BJ (cell line): ENCODE measurements around the gene STK25. TPM values are rescaled to one million over a fixed set of nuclear protein-coding genes. Genes with fewer than 3 reads are reported as not detected.
"Not testable (repeated sequence)": the region's sequence is repeated elsewhere in the genome, so short reads cannot be mapped to it uniquely, and the experiment has no call there.

Experiments
- CTCF ChIA-PET: fragments of 350-600 bp; formaldehyde crosslinking; extraction: SDS; loops from one replicate; lab custom pipeline; 2021; ENCODE audit warnings: antibody characterized with exemption, inconsistent platforms; lab: Yijun Ruan, JAX
- POLR2A ChIA-PET: fragments of 300-600 bp; sonication (Branson Sonifier 250); formaldehyde crosslinking; extraction: SDS; loops from one replicate; lab custom pipeline; 2021; ENCODE audit warnings: antibody characterized with exemption; lab: Charles Lee
- DNase-seq: peaks from one replicate; pipeline ENCODE4 v3.0.0-alpha.2; 2011; ENCODE audit warnings: low read depth
- H3K27me3 ChIP-seq: 2 replicates; pipeline ENCODE4 v1.6.0; 2011; ENCODE audit warnings: low read length; ENCODE audit not compliant: control insufficient read depth, insufficient read depth
- H3K36me3 ChIP-seq: 2 replicates; pipeline ENCODE4 v1.5.1; 2011; ENCODE audit warnings: low read length; ENCODE audit not compliant: control insufficient read depth, insufficient read depth
- H3K4me3 ChIP-seq: 2 replicates; pipeline ENCODE4 v1.5.1; 2011; ENCODE audit warnings: low read depth, mild to moderate bottlenecking, control low read depth, low read length
- CTCF ChIP-seq: IDR thresholded peaks from 2 replicates; pipeline ENCODE4 v1.5.1; 2011; ENCODE audit warnings: low read depth, mild to moderate bottlenecking, control low read depth, inconsistent platforms, low read length, moderate library complexity; ENCODE audit not compliant: insufficient read depth
- polyA plus RNA-seq: library from polyadenylated mRNA; depleted of rRNA; stranded (reverse); fragments of >200 nt; gene quantifications from 2 replicates; pipeline ENCODE4 v1.2.3, GENCODE V29; 2011; rRNA removed
- small RNA-seq: library from RNA; depleted of rRNA; stranded (forward); fragments of <200 nt; gene quantifications from one replicate; pipeline ENCODE3, GENCODE V24; 2012; ENCODE audit warnings: low replicate concordance, low read depth; ENCODE audit not compliant: insufficient read length

The STK25 gene
- polyA plus RNA-seq, 1 experiment = 386 TPM

DNA sequence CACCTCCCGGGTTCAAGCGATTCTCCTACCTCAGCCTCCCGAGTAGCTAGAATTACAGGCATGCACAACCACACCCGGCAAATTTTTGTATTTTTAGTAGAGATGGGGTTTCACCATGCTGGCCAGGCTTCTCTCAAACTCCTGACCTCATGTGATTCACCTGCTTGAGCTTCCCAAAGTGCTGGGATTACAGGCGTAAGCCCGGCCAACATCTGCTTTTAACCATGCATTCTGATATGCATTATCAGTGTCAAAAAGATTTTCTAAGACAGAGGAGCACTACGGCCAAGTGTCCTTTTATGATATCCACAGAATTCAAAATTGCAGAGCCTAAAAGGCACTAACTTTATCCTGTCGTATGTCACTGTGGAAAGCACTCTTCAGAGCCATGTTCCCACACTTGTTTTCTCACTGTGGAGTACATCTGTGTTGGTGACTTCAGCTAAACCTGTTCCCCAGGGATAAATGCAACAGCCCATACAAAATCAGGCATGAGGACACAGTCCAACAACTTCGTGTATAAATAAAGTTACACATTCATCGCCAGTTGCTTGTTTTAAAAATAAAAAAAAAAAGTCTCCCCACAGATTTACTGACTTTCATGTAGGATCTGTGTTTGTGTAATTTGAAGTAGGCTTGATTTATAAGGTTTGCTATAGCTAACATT is 56.4 kb downstream of the STK25 start:
- TF ChIP-seq CTCF = no peak

GRCh38 chr2:241450092-241450491 is 58.3 kb downstream of the STK25 start:
- H3K27me3 ChIP-seq, H3K36me3 ChIP-seq, POLR2A ChIA-PET, DNase-seq, H3K4me3 ChIP-seq: not testable (repeated sequence)
- CTCF ChIA-PET = interaction anchor here (0.6 kb wide), 1 partner anchor 200 kb away, joined by 3 read pairs; no protein-coding TSS in a partner anchor

More for the DNA sequence above, 56.4 kb downstream of the STK25 start:
- H3K27me3 ChIP-seq = no peaks in the 10 kb centered on the region
- DNase-seq = no peak
- ChIA-PET POLR2A (no interaction called here), CTCF (no interaction called here)
- no peak overlapping the region for H3K4me3 ChIP-seq
- H3K36me3 ChIP-seq = peaks cover 2% of the 10 kb centered on the region; the same call in 1 of the 2 replicates

DNA sequence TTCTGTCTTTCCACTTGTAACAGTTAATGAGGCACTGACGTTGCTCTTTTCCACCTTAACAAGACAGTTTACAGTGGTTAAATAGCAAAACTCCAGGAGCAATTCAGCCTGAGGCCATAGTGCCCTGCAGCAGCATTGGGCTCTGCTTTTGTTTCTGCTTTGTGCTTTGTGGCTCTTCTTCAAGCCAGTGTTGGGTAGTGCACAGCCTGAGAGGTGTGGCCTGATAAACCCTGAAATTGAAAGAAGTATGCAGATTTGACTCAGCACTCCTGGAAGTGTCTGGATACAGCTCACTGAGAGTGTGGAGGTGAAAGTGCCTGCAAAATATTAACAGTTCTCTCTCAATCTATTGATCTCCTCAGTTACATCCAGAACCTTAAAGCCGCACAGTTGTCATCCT is 63.0 kb downstream of the STK25 start:
- no peaks in the 10 kb centered on the region for H3K27me3 ChIP-seq
- POLR2A ChIA-PET = no interaction called here
- TF ChIP-seq CTCF = no peak
- no peak overlapping the region for H3K4me3 ChIP-seq
- H3K36me3 ChIP-seq = peaks cover 13% of the 10 kb centered on the region
- DNase-seq = no peak
- CTCF ChIA-PET = no interaction called here

GRCh38 chr2:241443486-241444223 is 64.7 kb downstream of the STK25 start:
- Histone ChIP-seq H3K36me3 (peaks cover 17% of the 10 kb centered on the region), H3K27me3 (no peaks in the 10 kb centered on the region), H3K4me3 (no peak overlapping the region)
- no peak for TF ChIP-seq CTCF
- CTCF ChIA-PET = interaction anchor here (0.6 to 1.4 kb wide), 3 partner anchors 13 to 215 kb away, joined by 3 to 4 read pairs (median 3); no protein-coding TSS in a partner anchor
- POLR2A ChIA-PET = no interaction called here
- DNase-seq = no peak

Small RNA genes within 50 kb of the gene (small RNA-seq; reads per million reads assigned to genes)
- gene MIR3133 = not detected

Other genes with a start within 250 kb of the STK25 start
- gene HDLBP, start 192.9 kb downstream of the STK25 start, polyA plus RNA-seq = 738 and 948 TPM in 2 replicates
- gene SEPTIN2, start 192.7 kb downstream of the STK25 start, polyA plus RNA-seq = 336 and 712 TPM in 2 replicates
- 28.7 and 30.0 TPM in 2 replicates for gene FARP2, start 152.3 kb downstream of the STK25 start, polyA plus RNA-seq
- gene BOK, start 50.2 kb upstream of the STK25 start, polyA plus RNA-seq = 29.4 and 42.9 TPM in 2 replicates
- 33.8 and 50.4 TPM in 2 replicates for gene THAP4, start 128.6 kb upstream of the STK25 start, polyA plus RNA-seq
- 79.8 and 122 TPM in 2 replicates for gene ATG4B, start 129.1 kb upstream of the STK25 start, polyA plus RNA-seq
- 29.6 and 43.8 TPM in 2 replicates for gene DTYMK, start 178.2 kb upstream of the STK25 start, polyA plus RNA-seq
- gene ING5, start 193.5 kb upstream of the STK25 start, polyA plus RNA-seq = 24.2 and 27.0 TPM in 2 replicates
- 8.0 and 16.1 TPM in 2 replicates for gene D2HGDH, start 226.0 kb upstream of the STK25 start, polyA plus RNA-seq